KMS-11 (cell line): ENCODE results near the gene DENND1A.

ENCODE experiments used
- H2AFZ ChIP-seq: fragments of 200-600 bp; sonication (generic); 2 replicates; pipeline ENCODE4 v1.6.1; 2016; ENCODE audit warnings: antibody characterized with exemption, mixed run types, low read depth
- H3K27ac ChIP-seq: fragments of 200-600 bp; sonication (generic); 2 replicates; pipeline ENCODE4 v1.6.1; 2016; ENCODE audit warnings: mild to moderate bottlenecking, mixed run types
- H3K27me3 ChIP-seq: fragments of 200-600 bp; sonication (generic); 2 replicates; pipeline ENCODE4 v1.6.1; 2017; ENCODE audit warnings: mild to moderate bottlenecking, low read depth, mixed run types, moderate library complexity; ENCODE audit not compliant: insufficient read depth
- H3K36me3 ChIP-seq: fragments of 200-600 bp; sonication (generic); 2 replicates; pipeline ENCODE4 v1.6.1; 2017; ENCODE audit warnings: mild to moderate bottlenecking, mixed run types; ENCODE audit not compliant: insufficient read depth
- H3K4me1 ChIP-seq: fragments of 200-600 bp; sonication (generic); 2 replicates; pipeline ENCODE4 v1.6.1; 2016; ENCODE audit warnings: mild to moderate bottlenecking, low read depth, mixed run types; ENCODE audit not compliant: poor library complexity, severe bottlenecking
- H3K4me2 ChIP-seq: fragments of 200-600 bp; sonication (generic); 2 replicates; pipeline ENCODE4 v1.7.0; 2016; ENCODE audit warnings: mild to moderate bottlenecking, mixed run types
- H3K4me3 ChIP-seq: fragments of 200-600 bp; sonication (generic); IDR thresholded peaks from 2 replicates; pipeline ENCODE4 v1.6.1; 2017; ENCODE audit warnings: low read depth, low read length, mixed read lengths; ENCODE audit not compliant: insufficient read depth
- H3K79me2 ChIP-seq: fragments of 200-600 bp; sonication (generic); 2 replicates; pipeline ENCODE4 v1.6.1; 2016; ENCODE audit warnings: low read depth, mixed run types; ENCODE audit not compliant: insufficient read depth
- H3K9ac ChIP-seq: fragments of 200-600 bp; sonication (generic); 2 replicates; pipeline ENCODE4 v1.6.1; 2016; ENCODE audit warnings: mild to moderate bottlenecking, mixed run types
- H4K20me1 ChIP-seq: fragments of 200-600 bp; sonication (generic); 2 replicates; pipeline ENCODE4 v1.6.1; 2016; ENCODE audit warnings: mild to moderate bottlenecking, mixed run types; ENCODE audit not compliant: insufficient read depth
- CTCF ChIP-seq: fragments of 200-600 bp; sonication (generic); conservative IDR thresholded peaks from 2 replicates; pipeline ENCODE4 v1.6.1; 2017; ENCODE audit warnings: low read depth, mild to moderate bottlenecking, antibody characterized with exemption, low read length, moderate library complexity, mixed read lengths

DENND1A gene

GRCh38 chr9:123470991-123471770 is 458.7 kb downstream of the DENND1A start:
- Histone ChIP-seq H3K9ac (no peak overlapping the region), H3K27me3 (no peaks in the 10 kb centered on the region), H4K20me1 (no peaks in the 10 kb centered on the region), H3K4me1 (no peaks in the 10 kb centered on the region), H3K4me3 (no peak overlapping the region), H3K27ac (no peak overlapping the region), H2AFZ (no peak overlapping the region), H3K36me3 (no peaks in the 10 kb centered on the region), H3K79me2 (no peaks in the 10 kb centered on the region), H3K4me2 (no peak overlapping the region)
- no peak for TF ChIP-seq CTCF

- no peak overlapping the region for H3K4me2 ChIP-seq
- H3K4me3 ChIP-seq: no peak overlapping the region
- H3K79me2 ChIP-seq: no peaks in the 10 kb centered on the region
- no peak overlapping the region for H2AFZ ChIP-seq
- H3K27ac ChIP-seq: no peak overlapping the region
- no peaks in the 10 kb centered on the region for H3K27me3 ChIP-seq
- no peaks in the 10 kb centered on the region for H3K4me1 ChIP-seq
- no peak overlapping the region for H3K9ac ChIP-seq
- no peaks in the 10 kb centered on the region for H4K20me1 ChIP-seq
- H3K36me3 ChIP-seq: no peaks in the 10 kb centered on the region
- TF ChIP-seq CTCF: no peak
Observed at GRCh38 chr9:123470121-123470782, 459.7 kb downstream of the DENND1A start.

GRCh38 chr9:123469282-123469681 is 460.6 kb downstream of the DENND1A start:
- H3K79me2 ChIP-seq: no peaks in the 10 kb centered on the region
- H3K4me1 ChIP-seq: no peaks in the 10 kb centered on the region
- no peaks in the 10 kb centered on the region for H3K36me3 ChIP-seq
- H3K4me2 ChIP-seq: no peak overlapping the region
- H3K27me3 ChIP-seq: no peaks in the 10 kb centered on the region
- H3K9ac ChIP-seq: no peak overlapping the region
- H3K27ac ChIP-seq: no peak overlapping the region
- no peak for TF ChIP-seq CTCF
- no peaks in the 10 kb centered on the region for H4K20me1 ChIP-seq
- H3K4me3 ChIP-seq: no peak overlapping the region
- H2AFZ ChIP-seq: no peak overlapping the region

GRCh38 chr9:123468541-123468940 is 461.4 kb downstream of the DENND1A start:
- no peaks in the 10 kb centered on the region for H3K36me3 ChIP-seq
- H3K27ac ChIP-seq: no peak overlapping the region
- H3K4me1 ChIP-seq: no peaks in the 10 kb centered on the region
- H3K27me3 ChIP-seq: no peaks in the 10 kb centered on the region
- no peaks in the 10 kb centered on the region for H4K20me1 ChIP-seq
- H3K9ac ChIP-seq: no peak overlapping the region
- H2AFZ ChIP-seq: no peak overlapping the region
- H3K4me2 ChIP-seq: no peak overlapping the region
- H3K79me2 ChIP-seq: no peaks in the 10 kb centered on the region
- no peak for TF ChIP-seq CTCF
- no peak overlapping the region for H3K4me3 ChIP-seq
